Ishikawa (cell line): ENCODE results near the gene CD46.

Experiments used
- CEBPB ChIP-seq: IDR thresholded peaks from 2 replicates; pipeline ENCODE4 v1.6.1; 2012
- EGR1 ChIP-seq: IDR thresholded peaks from 2 replicates; pipeline ENCODE4 v1.6.1; 2012
- EP300 ChIP-seq: IDR thresholded peaks from 2 replicates; pipeline ENCODE4 v1.6.1; 2012; ENCODE audit warnings: borderline replicate concordance
- FOXM1 ChIP-seq: IDR thresholded peaks from 2 replicates; pipeline ENCODE4 v1.6.1; 2012; ENCODE audit warnings: low read depth, borderline replicate concordance
- NFIC ChIP-seq: IDR thresholded peaks from 2 replicates; pipeline ENCODE4 v1.6.1; 2012
- USF1 ChIP-seq: IDR thresholded peaks from 2 replicates; pipeline ENCODE4 v1.6.1; 2012
- YY1 ChIP-seq: IDR thresholded peaks from 2 replicates; pipeline ENCODE4 v1.6.1; 2012; ENCODE audit warnings: low read depth
- TF ChIP-seq, protein P1 (sequence below): IDR thresholded peaks from 2 replicates; pipeline ENCODE4 v1.6.1; 2012

GRCh38 chr1:207762622-207763021 lies 10.8 kb downstream of the CD46 start:
- no peak for TF ChIP-seq USF1
- TF ChIP-seq YY1 = no peak
- no peak for TF ChIP-seq CEBPB
- TF ChIP-seq, protein P1, sequence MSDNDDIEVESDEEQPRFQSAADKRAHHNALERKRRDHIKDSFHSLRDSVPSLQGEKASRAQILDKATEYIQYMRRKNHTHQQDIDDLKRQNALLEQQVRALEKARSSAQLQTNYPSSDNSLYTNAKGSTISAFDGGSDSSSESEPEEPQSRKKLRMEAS = no peak
- TF ChIP-seq FOXM1 = no peak
- TF ChIP-seq NFIC = no peak
- TF ChIP-seq EGR1 = no peak
- TF ChIP-seq EP300 = no peak
